GM19372 (cell line): ENCODE results near the gene RFK.

ENCODE experiments used
- ATAC-seq: cut with Tn5 transposase; IDR thresholded peaks from one replicate; pipeline ENCODE4 v1.9.1; 2021; ENCODE audit warnings: mild to moderate bottlenecking, low read depth, moderate library complexity; ENCODE audit not compliant: unreplicated experiment

The RFK gene

GRCh38 chr9:76413658-76414057 lies 19.4 kb upstream of the RFK start:
- ATAC-seq: no peak

GRCh38 chr9:76412638-76413037 lies 18.4 kb upstream of the RFK start:
- ATAC-seq: no peak

- ATAC-seq: no peak
These were observed 11.6 kb upstream of the RFK start for GRCh38 chr9:76405868-76406267.

- ATAC-seq: no peak
These were observed 11.1 kb upstream of the RFK start for GRCh38 chr9:76405340-76405739.

- no peak for ATAC-seq
These were observed 10.2 kb upstream of the RFK start for GRCh38 chr9:76404401-76404800.

GRCh38 chr9:76403352-76403751 lies 9.1 kb upstream of the RFK start:
- ATAC-seq: peak; percentile 65

GRCh38 chr9:76401580-76402354 lies 7.5 kb upstream of the RFK start:
- ATAC-seq: no peak

- ATAC-seq: no peak
These were observed 7.0 kb upstream of the RFK start for GRCh38 chr9:76401176-76401575.

GRCh38 chr9:76400534-76401096 lies 6.4 kb upstream of the RFK start:
- no peak for ATAC-seq

GRCh38 chr9:76399856-76400255 lies 5.6 kb upstream of the RFK start:
- no peak for ATAC-seq

- ATAC-seq: no peak
These were observed 2.4 kb upstream of the RFK start for GRCh38 chr9:76396597-76396996.

- ATAC-seq: no peak
These were observed 1.9 kb upstream of the RFK start for GRCh38 chr9:76396144-76396543.

- ATAC-seq: no peak
These were observed 1.2 kb upstream of the RFK start for GRCh38 chr9:76395381-76395780.

- ATAC-seq: peak; percentile 46
These were observed 680 bp upstream of the RFK start for GRCh38 chr9:76394960-76395252.

- no peak for ATAC-seq
These were observed 3.6 kb downstream of the RFK start for GRCh38 chr9:76390656-76391055.

- no peak for ATAC-seq
These were observed 14.7 kb downstream of the RFK start for GRCh38 chr9:76379494-76379893.

GRCh38 chr9:76378367-76379073 lies 15.7 kb downstream of the RFK start:
- no peak for ATAC-seq

GRCh38 chr9:76377791-76378190 lies 16.4 kb downstream of the RFK start:
- no peak for ATAC-seq

- ATAC-seq: no peak
These were observed 19.3 kb downstream of the RFK start for GRCh38 chr9:76374783-76375559.

GRCh38 chr9:76373784-76374474 lies 20.3 kb downstream of the RFK start:
- no peak for ATAC-seq
